GM12875 (cell line): ENCODE results near the gene CDCP2.

ENCODE experiments used
- H3K4me3 ChIP-seq: one replicate; pipeline ENCODE4 v1.5.1; 2011; ENCODE audit warnings: low read depth, low read length, control low read depth
- CTCF ChIP-seq: IDR thresholded peaks from 2 replicates; pipeline ENCODE4 v1.5.1; 2011; ENCODE audit warnings: low read depth, mild to moderate bottlenecking, control low read depth, inconsistent platforms, low read length, moderate library complexity, borderline replicate concordance; ENCODE audit not compliant: insufficient read depth

CDCP2 gene

GRCh38 chr1:54188291-54188690 lies 35.5 kb upstream of the CDCP2 start:
- no peak overlapping the region for H3K4me3 ChIP-seq
- TF ChIP-seq CTCF = no peak

- no peak for TF ChIP-seq CTCF
- no peak overlapping the region for H3K4me3 ChIP-seq
Measured at GRCh38 chr1:54186056-54186455, 33.3 kb upstream of the CDCP2 start.

DNA sequence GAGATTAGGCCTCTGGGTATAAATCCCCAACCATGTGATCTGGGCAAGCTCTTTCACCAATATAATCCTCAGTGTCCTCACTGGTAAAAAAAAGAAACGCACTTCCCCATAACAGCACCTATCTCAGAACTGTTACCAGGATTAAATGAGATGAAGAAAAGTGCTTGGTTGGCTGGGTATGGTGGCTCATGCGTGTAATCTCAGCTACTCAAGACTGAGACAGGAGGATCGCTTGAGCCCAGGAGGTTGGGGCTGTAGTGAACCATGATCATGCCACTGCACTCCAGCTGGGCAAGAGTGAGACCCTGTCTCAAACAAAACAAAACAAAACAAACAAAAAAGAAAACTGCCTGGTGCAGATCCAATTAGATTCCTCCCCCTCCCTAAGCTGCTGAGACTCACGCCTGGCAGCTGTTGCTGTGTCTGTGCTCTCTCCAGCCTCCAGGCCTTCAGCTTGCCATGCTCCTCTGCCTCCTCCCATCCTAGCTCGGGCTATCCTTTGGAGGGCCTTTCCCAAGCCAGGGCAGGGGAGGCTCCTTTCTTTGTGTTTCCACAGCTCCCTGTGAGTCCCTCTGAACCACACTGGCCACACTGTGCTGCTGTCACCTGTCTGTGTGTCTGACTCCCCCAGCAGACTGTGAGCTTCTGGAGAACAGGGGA lies 28.0 kb upstream of the CDCP2 start:
- H3K4me3 ChIP-seq = no peak overlapping the region
- no peak for TF ChIP-seq CTCF

GRCh38 chr1:54178296-54179070 lies 25.7 kb upstream of the CDCP2 start:
- H3K4me3 ChIP-seq = no peak overlapping the region
- TF ChIP-seq CTCF = no peak

- no peak overlapping the region for H3K4me3 ChIP-seq
- no peak for TF ChIP-seq CTCF
Measured at GRCh38 chr1:54177726-54178125, 24.9 kb upstream of the CDCP2 start.

DNA sequence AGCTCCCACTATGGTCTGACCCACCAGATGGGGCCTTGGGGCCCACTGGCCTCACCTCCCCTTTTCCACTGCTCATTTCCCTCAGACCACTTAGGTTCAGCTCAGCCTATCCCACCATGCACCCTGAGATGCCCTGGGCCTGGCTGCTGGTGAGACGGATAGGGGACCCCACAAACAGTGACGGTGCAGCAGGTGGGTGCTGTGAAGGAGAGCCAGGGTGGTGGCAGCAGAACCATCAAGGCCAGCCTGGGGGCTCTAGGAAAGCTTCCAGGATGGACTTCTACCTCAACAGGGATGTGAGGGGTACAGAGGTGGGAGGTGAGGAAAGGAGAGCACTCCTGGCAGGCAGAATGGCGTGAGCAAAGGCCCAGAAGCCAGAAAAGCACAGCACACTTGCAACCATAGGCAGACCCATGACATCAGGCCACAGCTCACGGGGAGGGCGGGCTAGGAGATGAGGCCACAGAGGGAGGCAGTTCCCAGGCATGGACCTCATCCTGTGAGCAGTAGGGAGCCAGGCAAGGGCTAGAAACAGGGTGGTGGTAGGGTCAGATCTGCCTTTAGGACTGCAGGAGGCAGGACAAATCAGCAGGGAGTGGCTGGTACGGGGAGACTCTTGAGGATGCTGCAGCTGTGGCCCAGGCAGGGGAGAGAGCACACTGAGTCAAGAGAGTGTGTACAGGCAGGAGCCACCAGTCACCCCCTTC lies 24.0 kb upstream of the CDCP2 start:
- no peak overlapping the region for H3K4me3 ChIP-seq
- no peak for TF ChIP-seq CTCF
